MM.1S (cell line): ENCODE measurements around the gene COL28A1.
"Not testable (repeated sequence)": the region's sequence is repeated elsewhere in the genome, so short reads cannot be mapped to it uniquely, and the experiment has no call there.

ENCODE experiments used
- DNase-seq: peaks from one replicate; pipeline ENCODE4 v3.0.0-alpha.2; 2015
- H2AFZ ChIP-seq: fragments of 300-600 bp; sonication (generic); 2 replicates; pipeline ENCODE4 v1.6.0; 2016; ENCODE audit warnings: antibody characterized with exemption, low read length
- H3F3A ChIP-seq: fragments of 300-600 bp; sonication (generic); 2 replicates; pipeline ENCODE4 v1.6.1; 2016; ENCODE audit warnings: mild to moderate bottlenecking, antibody characterized with exemption, low read length, moderate library complexity, mixed read lengths; ENCODE audit not compliant: insufficient read depth
- H3K27ac ChIP-seq: fragments of 300-600 bp; sonication (generic); 2 replicates; pipeline ENCODE4 v1.5.1; 2016; ENCODE audit warnings: mild to moderate bottlenecking, low read length
- H3K27me3 ChIP-seq: fragments of 300-600 bp; sonication (generic); replicated peaks from 2 replicates; pipeline ENCODE4 v1.6.0; 2016; ENCODE audit warnings: low read length; ENCODE audit not compliant: insufficient read depth
- H3K36me3 ChIP-seq: fragments of 300-600 bp; sonication (generic); replicated peaks from 2 replicates; pipeline ENCODE4 v1.6.1; 2016; ENCODE audit warnings: mild to moderate bottlenecking, low read length, mixed read lengths; ENCODE audit not compliant: insufficient read depth
- H3K4me1 ChIP-seq: fragments of 300-600 bp; sonication (generic); 2 replicates; pipeline ENCODE4 v1.6.1; 2016; ENCODE audit warnings: low read length, mixed read lengths
- H3K4me2 ChIP-seq: fragments of 300-600 bp; sonication (generic); 2 replicates; pipeline ENCODE4 v1.6.0; 2016; ENCODE audit warnings: low read depth, low read length
- H3K4me3 ChIP-seq: fragments of 300-600 bp; sonication (generic); 2 replicates; pipeline ENCODE4 v1.5.1; 2016; ENCODE audit warnings: low read length, mixed read lengths
- H3K79me2 ChIP-seq: fragments of 300-600 bp; sonication (generic); 2 replicates; pipeline ENCODE4 v1.6.1; 2016; ENCODE audit warnings: mixed run types, low read length, mixed read lengths
- H3K9ac ChIP-seq: fragments of 300-600 bp; sonication (generic); 2 replicates; pipeline ENCODE4 v1.6.1; 2016; ENCODE audit warnings: low read length, mixed read lengths
- H3K9me2 ChIP-seq: fragments of 300-600 bp; sonication (generic); replicated peaks from 2 replicates; pipeline ENCODE4 v1.6.1; 2016; ENCODE audit warnings: mild to moderate bottlenecking, low read length, mixed read lengths; ENCODE audit not compliant: insufficient read depth
- H3K9me3 ChIP-seq: fragments of 300-600 bp; sonication (generic); replicated peaks from 2 replicates; pipeline ENCODE4 v1.6.1; 2016; ENCODE audit warnings: mild to moderate bottlenecking, low read length, mixed read lengths; ENCODE audit not compliant: insufficient read depth
- H4K20me1 ChIP-seq: fragments of 300-600 bp; sonication (generic); 2 replicates; pipeline ENCODE4 v1.6.1; 2016; ENCODE audit warnings: mild to moderate bottlenecking, low read length, moderate library complexity, mixed read lengths; ENCODE audit not compliant: insufficient read depth
- CTCF ChIP-seq: fragments of 300-600 bp; sonication (generic); IDR thresholded peaks from 2 replicates; pipeline ENCODE4 v1.5.1; 2016; ENCODE audit warnings: antibody characterized with exemption, low read length, mixed read lengths
- EZH2 ChIP-seq: fragments of 300-600 bp; sonication (generic); optimal IDR thresholded peaks from 2 replicates; pipeline ENCODE3; 2017; ENCODE audit warnings: low read depth, mild to moderate bottlenecking, antibody characterized with exemption, low read length, mixed read lengths
- EZH2phosphoT487 ChIP-seq: fragments of 300-600 bp; sonication (generic); IDR thresholded peaks from 2 replicates; pipeline ENCODE4 v1.6.1; 2018; ENCODE audit warnings: antibody characterized with exemption, low read length

The COL28A1 gene

GRCh38 chr7:7563813-7564212, 28.1 kb upstream of the COL28A1 start:
- TF ChIP-seq CTCF (no peak), EZH2phosphoT487 (no peak), EZH2 (no peak)
- Histone ChIP-seq H2AFZ (no peak overlapping the region), H3K79me2 (peaks cover 18% of the 10 kb centered on the region), H3K4me1 (0 out of 2 replicates have a peak, but pooled peaks cover 4% of the 10 kb centered on the region), H4K20me1 (no peaks in the 10 kb centered on the region), H3K4me3 (no peak overlapping the region), H3K4me2 (no peak overlapping the region), H3K36me3 (no peaks in the 10 kb centered on the region), H3K27ac (no peak overlapping the region), H3K9me2 (no peaks in the 10 kb centered on the region), H3F3A (peaks cover 9% of the 10 kb centered on the region; the same call in 1 of the 2 replicates), H3K27me3 (no peaks in the 10 kb centered on the region), H3K9ac (no peak overlapping the region), H3K9me3 (no peaks in the 10 kb centered on the region)
- no peak for DNase-seq

GRCh38 chr7:7563269-7563668, 27.6 kb upstream of the COL28A1 start:
- Histone ChIP-seq H3K9me2 (no peaks in the 10 kb centered on the region), H3F3A (0 out of 2 replicates have a peak, but pooled peaks cover 3% of the 10 kb centered on the region), H3K79me2 (peaks cover 12% of the 10 kb centered on the region), H3K4me2 (no peak overlapping the region), H3K36me3 (no peaks in the 10 kb centered on the region), H3K4me3 (no peak overlapping the region), H4K20me1 (no peaks in the 10 kb centered on the region), H3K4me1 (0 out of 2 replicates have a peak, but pooled peaks cover 2% of the 10 kb centered on the region), H3K27ac (no peak overlapping the region), H3K9ac (no peak overlapping the region), H3K9me3 (no peaks in the 10 kb centered on the region), H2AFZ (no peak overlapping the region), H3K27me3 (no peaks in the 10 kb centered on the region)
- TF ChIP-seq EZH2 (no peak), CTCF (no peak), EZH2phosphoT487 (no peak)
- no peak for DNase-seq

GRCh38 chr7:7562736-7563135, 27.1 kb upstream of the COL28A1 start:
- Histone ChIP-seq H3K9me2 (no peaks in the 10 kb centered on the region), H4K20me1 (no peaks in the 10 kb centered on the region), H3K27ac (no peak overlapping the region), H3K4me1 (no peaks in the 10 kb centered on the region), H3K9ac (no peak overlapping the region), H2AFZ (no peak overlapping the region), H3K36me3 (no peaks in the 10 kb centered on the region), H3K27me3 (no peaks in the 10 kb centered on the region), H3K4me3 (no peak overlapping the region), H3K79me2 (peaks cover 7% of the 10 kb centered on the region), H3K4me2 (no peak overlapping the region), H3F3A (no peaks in the 10 kb centered on the region), H3K9me3 (no peaks in the 10 kb centered on the region)
- no peak for TF ChIP-seq CTCF
- TF ChIP-seq EZH2phosphoT487, result no peak
- DNase-seq, result no peak

GRCh38 chr7:7561591-7561990, 25.9 kb upstream of the COL28A1 start:
- not testable (repeated sequence) for H4K20me1 ChIP-seq, H3K9me3 ChIP-seq, H3K27ac ChIP-seq, H3K9ac ChIP-seq, H2AFZ ChIP-seq, H3K36me3 ChIP-seq, H3K4me2 ChIP-seq, H3K9me2 ChIP-seq, H3K27me3 ChIP-seq, DNase-seq, H3F3A ChIP-seq, H3K79me2 ChIP-seq, H3K4me1 ChIP-seq, H3K4me3 ChIP-seq
